NCI-H2029 treated with DMSO at 0.1 percent for 48 hours (cell line): ENCODE data around the gene PHLDA2.

Experiments used
- DNase-seq: peaks from one replicate; lab custom pipeline; 2025; lab: John Stamatoyannopoulos, UW

Gene PHLDA2

GRCh38 chr11:2897048-2897447 is 32.2 kb downstream of the PHLDA2 start:
- DNase-seq, result no peak

- no peak for DNase-seq
Measured at GRCh38 chr11:2896047-2896446, 33.2 kb downstream of the PHLDA2 start.

DNA sequence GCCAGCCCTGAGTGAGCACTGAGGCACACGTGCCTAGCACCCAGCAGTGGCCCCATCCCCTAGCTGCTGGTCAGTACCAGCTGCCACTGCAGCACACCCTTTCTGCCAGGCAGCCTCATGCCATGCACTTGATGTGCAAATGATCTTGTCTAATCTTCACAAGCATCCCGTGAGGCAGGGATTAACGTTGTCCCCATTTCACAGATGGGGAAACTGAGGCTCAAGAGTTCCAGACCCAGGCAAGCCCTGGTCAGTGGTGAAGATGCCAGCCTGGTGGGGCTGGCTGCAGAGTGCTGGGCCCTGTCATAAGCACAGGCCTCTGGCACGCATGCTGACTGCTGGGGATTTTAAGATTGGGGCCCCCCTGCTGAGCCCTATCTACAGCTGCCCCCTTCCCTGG is 35.3 kb downstream of the PHLDA2 start:
- DNase-seq, result no peak

DNA sequence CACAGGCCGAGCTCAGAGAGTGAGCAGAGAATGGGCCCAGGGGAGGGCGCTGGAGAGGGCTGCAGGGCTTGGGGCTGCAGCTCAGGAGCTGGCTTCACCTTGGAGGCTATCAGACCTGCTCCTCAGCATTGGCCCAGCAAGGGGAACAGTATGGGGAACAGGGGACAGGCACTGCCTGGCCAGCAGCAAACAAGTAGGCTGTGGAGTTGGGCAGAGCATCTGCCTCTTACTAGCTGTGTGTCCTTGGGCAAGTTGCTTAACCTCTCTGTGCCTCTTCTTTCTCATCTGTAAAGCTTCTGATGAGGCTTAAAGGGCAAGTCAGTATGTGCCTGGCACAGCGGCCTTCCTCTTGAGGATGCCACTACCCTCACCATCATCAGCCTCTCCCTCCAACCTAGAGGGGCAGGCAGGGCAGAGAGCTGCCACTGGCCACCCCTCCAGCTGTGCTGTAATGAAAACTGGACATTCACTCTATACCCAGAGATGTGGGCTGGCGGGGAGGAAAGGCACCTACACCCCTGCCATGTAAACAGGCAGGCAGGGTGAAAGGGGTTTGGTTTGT is 36.2 kb downstream of the PHLDA2 start:
- no peak for DNase-seq

DNA sequence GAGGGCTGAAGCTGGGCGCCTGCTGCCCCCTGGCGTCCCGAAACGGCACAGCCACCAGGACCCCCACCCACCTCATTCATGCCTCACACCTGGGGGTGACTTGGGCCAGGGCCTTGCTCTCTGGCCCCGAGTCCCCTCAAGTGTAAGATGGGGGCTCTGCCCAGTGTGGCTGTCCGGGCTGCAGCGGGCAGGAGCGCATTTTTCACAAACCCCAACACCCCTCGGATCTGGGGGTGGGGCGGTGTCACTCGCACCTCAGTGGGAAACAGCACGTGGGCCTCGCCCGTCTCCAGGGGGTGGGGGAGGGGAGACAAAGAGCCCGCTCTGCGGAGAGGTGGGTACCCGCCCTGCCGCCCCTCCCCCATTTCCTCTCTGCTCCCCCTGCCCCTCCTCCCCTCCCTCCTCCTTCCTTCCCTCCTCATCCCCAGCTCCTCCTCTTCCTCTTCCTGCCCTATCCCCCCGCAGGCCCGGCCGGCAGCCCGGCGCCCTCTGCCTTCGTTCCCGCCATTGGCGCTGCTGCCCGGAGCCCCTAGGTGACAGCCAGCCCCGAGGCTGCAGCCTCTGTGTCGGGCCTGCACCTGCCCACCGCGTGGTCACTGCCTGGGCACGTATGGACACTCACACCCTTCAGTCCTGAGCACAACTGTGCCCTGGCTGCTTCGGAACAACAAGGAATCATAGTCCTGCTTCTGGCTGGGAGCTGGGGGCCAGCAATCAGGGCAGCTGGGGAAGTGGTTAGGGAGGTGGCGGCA is 36.8 kb downstream of the PHLDA2 start:
- DNase-seq, result peak; percentile 55

DNA sequence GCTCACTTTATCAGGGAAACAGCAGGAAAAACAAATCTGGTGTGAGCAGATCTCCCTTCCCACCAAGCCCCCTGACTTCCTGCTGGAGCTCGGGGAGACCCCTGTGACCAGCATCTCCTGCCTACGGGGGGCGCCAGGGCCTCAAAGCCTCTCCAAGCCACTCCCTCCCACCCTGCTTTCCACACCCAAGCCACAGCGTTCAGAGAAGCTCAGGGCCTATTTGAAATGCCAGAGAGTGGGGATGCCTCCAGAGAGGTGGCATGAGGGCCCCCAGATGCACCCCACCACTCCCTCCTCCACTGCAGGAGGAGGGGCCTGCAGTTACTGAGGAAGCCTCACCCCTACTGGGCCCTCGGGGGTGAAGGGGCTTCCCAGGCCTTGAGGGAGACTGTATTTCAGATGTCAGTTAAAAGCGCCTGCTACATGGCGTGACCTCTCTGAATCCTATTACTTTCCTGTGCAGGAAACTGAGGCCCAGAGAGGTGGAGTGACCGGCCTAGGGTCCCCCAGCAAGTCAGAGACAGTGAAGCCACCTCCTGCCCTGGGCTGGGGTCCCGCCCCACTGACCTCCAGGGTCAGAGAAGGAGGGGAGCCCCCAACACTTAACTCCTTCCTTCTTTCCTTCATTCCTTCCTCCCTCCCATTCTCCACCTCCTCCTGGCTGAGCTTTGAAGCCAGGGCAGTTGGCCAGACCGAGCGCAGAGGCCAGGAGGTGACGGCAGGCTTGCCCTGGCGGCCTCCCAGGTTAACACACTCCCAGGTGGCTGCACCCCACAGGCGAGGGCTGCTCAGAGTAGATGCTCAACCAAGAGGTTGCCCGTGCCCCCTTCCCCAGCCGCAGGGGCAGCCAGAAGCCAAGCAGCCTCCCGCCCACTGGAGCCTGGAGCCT is 37.6 kb downstream of the PHLDA2 start:
- no peak for DNase-seq

DNA sequence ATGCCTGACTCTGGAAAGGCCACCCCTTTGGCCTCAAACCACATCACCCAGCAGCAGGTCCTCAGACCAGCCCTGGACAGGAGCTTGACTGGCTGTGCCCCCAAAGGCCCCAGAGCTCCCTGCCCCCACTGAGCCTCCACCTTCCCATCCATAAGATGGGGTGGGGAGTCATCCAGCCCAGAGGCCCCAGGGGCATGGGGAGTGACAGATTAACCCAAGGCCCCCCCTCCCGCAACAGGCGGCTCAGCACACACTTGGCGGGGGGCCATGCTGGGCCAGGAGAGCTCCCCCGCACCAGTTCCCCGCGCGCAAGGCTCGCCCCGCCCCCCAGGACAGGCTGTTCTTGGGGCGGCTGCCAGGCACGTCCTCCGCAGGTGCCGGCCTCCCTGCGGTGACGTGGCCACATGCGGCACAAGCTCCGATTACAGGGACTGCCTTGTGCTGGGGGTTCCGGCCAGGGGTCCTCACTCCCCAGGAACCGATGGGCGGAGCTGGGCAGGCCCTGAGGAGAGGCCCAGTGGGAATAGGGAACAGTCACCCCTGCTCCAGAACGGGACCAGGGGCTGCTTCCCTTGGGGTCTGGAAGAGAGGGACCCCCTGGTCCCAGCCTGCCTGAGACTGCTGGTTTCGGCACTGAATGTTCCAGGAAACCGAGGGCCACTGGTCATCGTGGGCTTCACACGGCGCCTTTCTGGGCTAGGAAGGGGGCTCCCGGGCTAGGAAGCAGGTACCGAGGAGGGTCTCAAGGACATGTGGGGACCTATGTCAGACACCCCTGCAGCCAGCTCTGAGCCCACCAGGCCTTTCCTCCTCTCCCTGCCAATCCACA is 38.5 kb downstream of the PHLDA2 start:
- peak; percentile 27 for DNase-seq

DNA sequence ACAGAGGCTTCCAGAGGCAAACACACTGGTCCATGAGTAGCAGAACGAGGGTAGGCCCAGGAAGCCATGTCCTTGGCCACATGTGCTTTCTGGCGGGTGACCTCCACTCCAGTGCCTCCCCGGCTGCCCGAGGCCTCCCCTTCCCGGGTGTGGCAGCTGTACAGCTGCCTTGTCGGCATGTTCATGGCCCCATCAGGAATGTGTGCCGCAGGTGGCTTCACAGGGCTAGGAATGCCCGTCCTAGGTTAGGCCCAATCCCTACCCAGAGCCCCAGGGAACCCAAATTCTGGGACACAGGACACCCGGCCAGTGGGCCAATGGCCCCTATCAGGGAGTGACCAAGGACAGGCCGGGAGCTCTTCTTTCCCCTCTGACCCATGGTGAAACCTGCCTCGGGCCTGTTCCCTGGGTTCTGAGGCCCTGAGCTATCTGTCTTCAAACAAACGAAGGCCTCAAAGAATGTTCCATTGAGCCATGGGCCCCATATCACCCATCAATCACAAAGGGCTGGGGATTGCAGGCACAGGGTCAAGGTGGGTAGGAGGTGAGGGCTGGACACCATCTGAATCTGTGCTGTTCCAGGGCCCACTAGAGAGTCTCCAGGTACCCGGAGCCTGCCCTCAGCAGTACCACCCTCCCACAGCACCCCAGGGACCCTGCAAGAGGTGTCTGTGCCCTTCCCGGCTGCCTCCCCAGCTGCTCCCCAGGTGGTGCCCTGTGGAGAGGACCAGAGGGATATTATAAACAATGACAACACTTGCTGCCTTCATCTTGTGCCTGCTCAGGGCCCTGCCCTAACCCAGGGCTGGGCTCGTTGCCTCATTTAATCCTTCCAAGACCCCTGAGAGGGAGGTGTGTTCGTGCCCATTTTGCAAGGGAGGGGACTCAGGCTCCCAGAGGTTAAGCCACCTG is 39.6 kb downstream of the PHLDA2 start:
- DNase-seq, result no peak

- DNase-seq, result peak; percentile 56
Measured at GRCh38 chr11:2888266-2888968, 40.8 kb downstream of the PHLDA2 start.

DNA sequence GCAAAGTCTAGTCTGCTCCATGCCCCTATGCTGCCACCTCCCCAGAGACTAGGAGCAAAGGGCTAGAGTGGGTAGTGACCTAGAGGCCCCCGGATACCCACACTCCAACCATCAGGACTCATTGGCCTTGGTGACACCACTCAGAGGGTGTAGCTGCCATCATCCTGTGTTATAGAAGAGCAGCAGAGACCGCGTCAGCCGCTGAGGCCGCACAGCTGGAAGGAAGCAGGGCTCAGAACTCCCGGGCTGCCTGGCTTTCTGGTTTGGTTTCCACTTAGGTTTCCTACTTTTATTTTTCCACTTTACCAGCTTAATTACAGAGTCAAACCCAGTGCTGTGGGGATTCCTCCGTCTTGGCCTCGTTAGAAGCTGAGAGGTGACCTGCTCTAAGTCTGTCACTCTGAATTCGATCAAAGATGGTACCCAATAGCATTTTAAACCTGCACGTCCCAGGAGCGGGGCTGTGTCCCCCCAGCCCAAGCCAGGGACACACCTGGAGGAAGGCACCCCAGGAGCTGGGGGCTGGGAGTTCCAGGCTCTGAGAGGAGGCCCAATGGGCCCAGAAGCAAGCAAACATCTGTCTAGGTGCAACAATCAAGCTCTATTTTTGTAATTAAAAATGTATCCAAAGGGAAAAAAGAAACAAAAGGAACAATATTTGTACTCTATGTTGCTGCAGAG is 41.6 kb downstream of the PHLDA2 start:
- DNase-seq, result no peak

GRCh38 chr11:2886936-2887335 is 42.3 kb downstream of the PHLDA2 start:
- no peak for DNase-seq

DNA sequence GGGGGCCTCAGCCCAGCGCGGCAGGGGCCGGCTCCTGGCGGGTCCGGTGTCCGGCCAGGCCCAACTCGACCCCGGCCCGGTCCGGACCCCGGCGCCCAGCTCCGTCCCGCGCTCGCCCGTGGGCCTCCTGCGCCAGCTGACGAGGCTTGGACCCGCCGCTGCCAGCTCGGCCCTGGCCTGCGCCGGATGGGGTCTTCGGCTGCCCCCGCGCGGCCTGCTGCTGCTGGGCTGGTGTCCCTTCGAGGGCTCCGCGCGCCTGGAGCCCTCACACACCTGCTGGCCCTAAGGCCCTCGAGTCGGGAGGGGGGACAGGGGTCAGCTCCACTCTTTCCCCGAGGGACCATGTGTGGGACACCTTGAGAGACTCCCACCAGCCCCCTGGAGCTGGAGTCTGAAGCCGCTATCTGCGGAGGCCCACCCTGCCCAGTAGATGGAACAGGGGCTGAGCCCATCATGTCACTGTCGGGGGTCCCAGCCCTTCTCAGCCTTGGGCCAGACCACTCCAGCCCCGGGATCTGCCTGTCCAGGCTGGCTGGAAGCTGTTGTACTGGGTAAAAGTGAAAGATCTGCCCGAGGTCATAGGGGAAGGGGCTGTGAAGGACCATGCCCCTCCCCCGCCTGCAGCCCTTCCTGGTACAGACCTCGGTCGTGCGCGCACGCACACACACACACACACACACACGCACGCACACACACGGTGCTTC is 42.9 kb downstream of the PHLDA2 start:
- DNase-seq, result no peak

GRCh38 chr11:2885678-2886081 is 43.5 kb downstream of the PHLDA2 start, which contains the start of gene CDKN1C:
TSS of gene CDKN1C (minus strand) at chr11:2885775. CDS start at chr11:2885456, 319 bp downstream.
- DNase-seq, result peak; percentile 27

GRCh38 chr11:2885017-2885677 is 44.1 kb downstream of the PHLDA2 start:
- no peak for DNase-seq

GRCh38 chr11:2883979-2884815 is 45.0 kb downstream of the PHLDA2 start:
- DNase-seq, result no peak

- no peak for DNase-seq
Measured at GRCh38 chr11:2883640-2883978, 45.6 kb downstream of the PHLDA2 start.

GRCh38 chr11:2882396-2883110 is 46.7 kb downstream of the PHLDA2 start:
- DNase-seq, result no peak
